Activated CD8-positive, alpha-beta memory T cell treated with anti-CD3 and anti-CD28 coated beads, Interleukin-2, amount 50 U/mL, for 48 hours (primary cell): ENCODE data around the gene CCDC18.
"Not testable (repeated sequence)": the region's sequence is repeated elsewhere in the genome, so short reads cannot be mapped to it uniquely, and the experiment has no call there.

Source experiments
- DNase-seq: peaks from one replicate; pipeline ENCODE4 v3.0.0-alpha.2; 2020

Gene CCDC18

GRCh38 chr1:93172778-93173177 is 7.7 kb upstream of the CCDC18 start:
- DNase-seq, result no peak

GRCh38 chr1:93174638-93175037 is 5.9 kb upstream of the CCDC18 start:
- DNase-seq, result not testable (repeated sequence)

- no peak for DNase-seq
Measured at GRCh38 chr1:93177991-93178390, 2.5 kb upstream of the CCDC18 start.

- DNase-seq, result no peak
Measured at GRCh38 chr1:93178418-93178817, 2.1 kb upstream of the CCDC18 start.

GRCh38 chr1:93179886-93180722 is 420 bp upstream of the CCDC18 start, which contains the start of gene TMED5:
Gene TMED5 (minus strand): TSS chr1:93180413. CDS start chr1:93180242, 171 bp downstream.
- DNase-seq, result peak; percentile 96

- no peak for DNase-seq
Measured at GRCh38 chr1:93186667-93187066, 6.1 kb downstream of the CCDC18 start.

- no peak for DNase-seq
Measured at GRCh38 chr1:93190432-93190831, 9.9 kb downstream of the CCDC18 start.

GRCh38 chr1:93194231-93194990 is 13.9 kb downstream of the CCDC18 start:
- no peak for DNase-seq

GRCh38 chr1:93196591-93196990 is 16.1 kb downstream of the CCDC18 start:
- no peak for DNase-seq

- no peak for DNase-seq
Measured at GRCh38 chr1:93199150-93199549, 18.6 kb downstream of the CCDC18 start.

- no peak for DNase-seq
Measured at GRCh38 chr1:93200086-93200620, 19.6 kb downstream of the CCDC18 start.

- DNase-seq, result no peak
Measured at GRCh38 chr1:93200714-93201113, 20.2 kb downstream of the CCDC18 start.

- no peak for DNase-seq
Measured at GRCh38 chr1:93205892-93206566, 25.5 kb downstream of the CCDC18 start.

GRCh38 chr1:93206567-93206954 is 26.0 kb downstream of the CCDC18 start:
- no peak for DNase-seq

GRCh38 chr1:93207211-93207610 is 26.7 kb downstream of the CCDC18 start:
- no peak for DNase-seq

GRCh38 chr1:93215322-93215721 is 34.8 kb downstream of the CCDC18 start:
- no peak for DNase-seq

GRCh38 chr1:93219443-93219842 is 38.9 kb downstream of the CCDC18 start:
- DNase-seq, result no peak

GRCh38 chr1:93220716-93221115 is 40.2 kb downstream of the CCDC18 start:
- not testable (repeated sequence) for DNase-seq

- no peak for DNase-seq
Measured at GRCh38 chr1:93221913-93222312, 41.4 kb downstream of the CCDC18 start.

GRCh38 chr1:93223023-93223675 is 42.6 kb downstream of the CCDC18 start:
- DNase-seq, result no peak

- no peak for DNase-seq
Measured at GRCh38 chr1:93235261-93235660, 54.7 kb downstream of the CCDC18 start.

GRCh38 chr1:93237021-93237420 is 56.5 kb downstream of the CCDC18 start:
- DNase-seq, result no peak

GRCh38 chr1:93238425-93238824 is 57.9 kb downstream of the CCDC18 start:
- DNase-seq, result no peak
